Measurements from ENCODE around the gene EEF1A1. TPM values are rescaled to one million over a fixed set of nuclear protein-coding genes. Genes with fewer than 3 reads are reported as not detected.
A peak's percentile ranks its signal among the peaks of the same experiment; 100 is the strongest.

Gene EEF1A1
- total RNA-seq, 1 experiment from 2014 or later, result 9,713 TPM

DNA sequence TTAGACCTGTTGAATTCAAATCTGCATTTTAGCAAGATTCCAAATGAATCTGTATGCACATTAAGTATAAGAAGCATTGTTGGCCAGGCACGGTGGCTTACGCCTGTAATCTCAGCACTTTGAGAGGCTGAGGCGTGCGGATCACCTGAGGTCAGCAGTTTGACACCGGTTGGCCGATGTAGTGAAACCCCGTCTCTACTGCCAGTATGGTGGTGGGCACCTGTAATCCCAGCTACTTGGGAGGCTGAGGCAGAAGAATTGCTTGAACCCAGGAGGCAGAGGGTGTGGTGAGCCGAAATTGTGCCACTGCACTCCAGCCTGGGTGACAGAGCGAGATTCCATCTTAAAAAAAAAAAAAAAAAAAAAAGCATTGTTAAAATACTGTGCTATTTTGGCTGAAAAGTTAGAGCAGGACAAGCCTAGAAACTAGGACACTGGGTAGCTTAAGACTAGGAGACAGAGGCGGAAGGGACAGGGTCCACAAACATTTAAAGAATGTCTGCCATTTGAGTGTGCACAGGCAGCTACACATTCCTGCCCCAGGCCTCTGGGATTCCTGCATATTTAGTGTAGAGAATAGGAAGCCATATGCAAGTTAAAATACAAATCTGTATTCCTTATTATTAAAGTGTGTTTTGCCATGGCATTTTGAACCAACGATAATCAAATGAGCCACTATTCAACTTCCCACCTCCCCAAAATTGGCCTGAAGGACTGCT lies 45.1 kb upstream of the EEF1A1 start:
- POLR2A ChIA-PET (ENCODE audit: low non-redundant PET), result interaction anchor here (0.6 kb wide), 1 partner anchor 50 kb away, joined by 3 read pairs; no protein-coding TSS in a partner anchor
- Histone ChIP-seq H3K36me3 (ENCODE audit: insufficient read depth, low read length, poor library complexity, severe bottlenecking) (no peaks in the 10 kb centered on the region), H3K27me3 (replicated peaks; ENCODE audit: insufficient read depth, low read depth, low read length, poor library complexity) (no peaks in the 10 kb centered on the region), H3K4me1 (ENCODE audit: insufficient read depth, low read length, poor library complexity, severe bottlenecking) (no peaks in the 10 kb centered on the region), H3K4me3 (ENCODE audit: low read depth, low read length, poor library complexity, severe bottlenecking) (no peak overlapping the region), H3K9me3 (ENCODE audit: low read depth, low read length, poor library complexity, severe bottlenecking) (no peaks in the 10 kb centered on the region), H3K27ac (ENCODE audit: low read depth, low read length, poor library complexity, severe bottlenecking) (no peak overlapping the region)
- CTCF ChIA-PET, result no interaction called here
- no TSS peak for BruUV-seq (replicated peaks)
- intact Hi-C loops (cut with micrococcal nuclease; ENCODE audit: unreplicated experiment), result no loop called here
- peak; percentile 33 for DNase-seq (ENCODE audit: low spot score)
- no peak for TF ChIP-seq CTCF (conservative IDR thresholded peaks at IDR 0.05; ENCODE audit: low read depth, low read length)
- TF ChIP-seq EZH2 (IDR thresholded peaks at IDR 0.05; ENCODE audit: borderline replicate concordance, low read depth, low read length, poor library complexity, severe bottlenecking), result no peak

DNA sequence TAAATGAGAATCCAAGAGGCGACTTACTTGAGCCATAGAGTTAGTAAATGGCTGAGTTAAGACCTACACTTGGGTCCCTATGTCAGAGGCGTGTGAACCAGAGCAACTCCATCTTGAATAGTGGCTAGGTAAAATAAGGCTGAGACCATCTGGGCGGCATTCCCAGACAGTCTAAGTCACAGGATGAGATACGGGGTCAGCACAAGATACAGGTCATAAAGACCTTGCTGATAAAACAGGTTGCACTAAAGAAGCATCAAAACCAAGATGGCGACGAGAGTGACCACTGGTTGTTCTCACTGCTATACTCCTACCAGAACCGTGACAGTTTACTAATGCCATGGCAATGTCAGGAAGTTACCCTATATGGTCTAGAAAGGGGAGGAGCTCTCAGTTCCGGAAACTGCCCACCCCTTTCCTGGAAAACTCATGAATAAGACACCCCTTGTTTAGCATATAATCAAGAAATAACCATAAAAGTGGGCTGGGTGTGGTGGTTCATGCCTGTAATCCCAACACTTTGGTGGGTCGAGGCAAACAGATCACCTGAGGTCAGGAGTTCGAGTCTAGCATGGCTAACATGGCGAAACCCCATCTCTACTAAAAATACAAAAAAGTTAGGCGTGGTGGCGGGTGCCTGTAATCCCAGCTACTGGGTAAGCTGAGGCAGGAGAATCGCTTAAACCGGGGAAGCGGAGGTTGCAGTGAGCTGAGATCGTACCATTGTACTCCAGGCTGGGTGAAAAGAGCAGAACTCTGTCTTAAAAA lies 43.9 kb upstream of the EEF1A1 start:
- Histone ChIP-seq H3K27me3 (replicated peaks; ENCODE audit: insufficient read depth, low read depth, low read length, poor library complexity) (no peaks in the 10 kb centered on the region), H3K9me3 (ENCODE audit: low read depth, low read length, poor library complexity, severe bottlenecking) (no peaks in the 10 kb centered on the region), H3K4me3 (ENCODE audit: low read depth, low read length, poor library complexity, severe bottlenecking) (no peak overlapping the region), H3K27ac (ENCODE audit: low read depth, low read length, poor library complexity, severe bottlenecking) (no peak overlapping the region), H3K36me3 (ENCODE audit: insufficient read depth, low read length, poor library complexity, severe bottlenecking) (no peaks in the 10 kb centered on the region), H3K4me1 (ENCODE audit: insufficient read depth, low read length, poor library complexity, severe bottlenecking) (no peaks in the 10 kb centered on the region)
- intact Hi-C loops (cut with micrococcal nuclease; ENCODE audit: unreplicated experiment), result no loop called here
- DNase-seq (ENCODE audit: low spot score), result no peak
- CTCF ChIA-PET, result no interaction called here
- TF ChIP-seq EZH2 (IDR thresholded peaks at IDR 0.05; ENCODE audit: borderline replicate concordance, low read depth, low read length, poor library complexity, severe bottlenecking) (no peak), CTCF (conservative IDR thresholded peaks at IDR 0.05; ENCODE audit: low read depth, low read length) (no peak)
- POLR2A ChIA-PET (ENCODE audit: low non-redundant PET), result no interaction called here
- BruUV-seq (replicated peaks), result no TSS peak

GRCh38 chr6:73562558-73562957 lies 41.7 kb upstream of the EEF1A1 start:
- BruUV-seq (replicated peaks), result no TSS peak
- CTCF ChIA-PET, result no interaction called here

More at GRCh38 chr6:73562558-73562957, 41.7 kb upstream of the EEF1A1 start:
- POLR2A ChIA-PET (ENCODE audit: low non-redundant PET), result no interaction called here
- H3K4me3 ChIP-seq (ENCODE audit: low read depth, low read length, poor library complexity, severe bottlenecking), result no peak overlapping the region
- no peaks in the 10 kb centered on the region for H3K4me1 ChIP-seq (ENCODE audit: insufficient read depth, low read length, poor library complexity, severe bottlenecking)
- H3K27me3 ChIP-seq (replicated peaks; ENCODE audit: insufficient read depth, low read depth, low read length, poor library complexity), result no peaks in the 10 kb centered on the region
- no peak for TF ChIP-seq CTCF (conservative IDR thresholded peaks at IDR 0.05; ENCODE audit: low read depth, low read length)
- TF ChIP-seq EZH2 (IDR thresholded peaks at IDR 0.05; ENCODE audit: borderline replicate concordance, low read depth, low read length, poor library complexity, severe bottlenecking), result no peak
- DNase-seq (ENCODE audit: low spot score), result no peak
- H3K36me3 ChIP-seq (ENCODE audit: insufficient read depth, low read length, poor library complexity, severe bottlenecking), result no peaks in the 10 kb centered on the region
- no peaks in the 10 kb centered on the region for H3K9me3 ChIP-seq (ENCODE audit: low read depth, low read length, poor library complexity, severe bottlenecking)
- no peak overlapping the region for H3K27ac ChIP-seq (ENCODE audit: low read depth, low read length, poor library complexity, severe bottlenecking)
- intact Hi-C loops (cut with micrococcal nuclease; ENCODE audit: unreplicated experiment), result no loop called here
